AG04449 (cell line): ENCODE measurements around the gene IL17RB.

Experiments used
- CTCF ChIA-PET: fragments of 350-600 bp; formaldehyde crosslinking; extraction: SDS; loops from one replicate; lab custom pipeline; 2021; ENCODE audit warnings: antibody characterized with exemption; lab: Yijun Ruan, JAX
- POLR2A ChIA-PET: fragments of 400-600, 350-600 bp; formaldehyde crosslinking; extraction: SDS; loops from one replicate; lab custom pipeline; 2020; ENCODE audit warnings: antibody characterized with exemption, inconsistent platforms; lab: Yijun Ruan, JAX
- DNase-seq: peaks from one replicate; pipeline ENCODE4 v3.0.0-alpha.2; 2010; ENCODE audit warnings: low read depth, low spot score
- H3K4me3 ChIP-seq: 2 replicates; pipeline ENCODE4 v1.5.1; 2011; ENCODE audit warnings: low read depth, mild to moderate bottlenecking, control low read depth, low read length
- CTCF ChIP-seq: IDR thresholded peaks from one replicate; pipeline ENCODE4 v1.5.1; 2011; ENCODE audit warnings: mild to moderate bottlenecking, moderate library complexity, low read length, control low read depth, inconsistent platforms; ENCODE audit not compliant: insufficient read depth; ENCODE audit errors: missing control alignments

Gene IL17RB

GRCh38 chr3:53820756-53821580 is 25.4 kb upstream of the IL17RB start:
- no peak overlapping the region for H3K4me3 ChIP-seq
- CTCF ChIA-PET: no interaction called here
- TF ChIP-seq CTCF: no peak
- POLR2A ChIA-PET: no interaction called here
- DNase-seq: no peak

GRCh38 chr3:53821631-53822121 is 24.7 kb upstream of the IL17RB start:
- ChIA-PET CTCF (no interaction called here), POLR2A (no interaction called here)
- DNase-seq: no peak
- TF ChIP-seq CTCF: no peak
- H3K4me3 ChIP-seq: no peak overlapping the region

- TF ChIP-seq CTCF: no peak
- POLR2A ChIA-PET: no interaction called here
- H3K4me3 ChIP-seq: no peak overlapping the region
- DNase-seq: no peak
- CTCF ChIA-PET: no interaction called here
Measured at GRCh38 chr3:53822331-53822741, 24.0 kb upstream of the IL17RB start.

- POLR2A ChIA-PET: no interaction called here
- CTCF ChIA-PET: no interaction called here
- DNase-seq: no peak
- no peak overlapping the region for H3K4me3 ChIP-seq
- TF ChIP-seq CTCF: no peak
Measured at GRCh38 chr3:53823026-53823955, 23.1 kb upstream of the IL17RB start.

- no peak for DNase-seq
- H3K4me3 ChIP-seq: no peak overlapping the region
- POLR2A ChIA-PET: no interaction called here
- CTCF ChIA-PET: no interaction called here
- TF ChIP-seq CTCF: no peak
Measured at GRCh38 chr3:53823956-53824657, 22.3 kb upstream of the IL17RB start.
